ENCODE results near the gene WDFY3. TPM values are rescaled to one million over a fixed set of nuclear protein-coding genes. Genes with fewer than 3 reads are reported as not detected.
"Not testable (repeated sequence)": the region's sequence is repeated elsewhere in the genome, so short reads cannot be mapped to it uniquely, and the experiment has no call there.

Gene WDFY3
- total and polyA plus RNA-seq, 2 donors (not counting 1 experiment from before 2014, with no cell fraction given) = 0.05 to 0.36 TPM

GRCh38 chr4:84683064-84683850 is 283.2 kb downstream of the WDFY3 start:
- Histone ChIP-seq H2AFZ (ENCODE audit: insufficient read depth, low read depth, low read length, poor library complexity, severe bottlenecking) (no peak overlapping the region), H3K36me3 (replicated peaks in 1 of 2; ENCODE audit: control extremely low read depth in 1 of 2, control insufficient read depth in 1 of 2, extremely low read depth in 1 of 2, insufficient read depth in 2 of 2, low read length in 1 of 2) (no peaks in the 10 kb centered on the region), H3K9me3 (ENCODE audit: control extremely low read depth in 1 of 3, control insufficient read depth in 2 of 3, insufficient read depth in 1 of 3, low read length in 2 of 3) (no peaks in the 10 kb centered on the region), H3K79me2 (ENCODE audit: control insufficient read depth, insufficient read depth, low read length) (no peaks in the 10 kb centered on the region), H3K4me3 (ENCODE audit: control extremely low read depth in 1 of 5, extremely low read depth in 1 of 5, insufficient read depth in 1 of 5, low read depth in 2 of 5, low read length in 4 of 5) (no peak overlapping the region), H3K4me2 (replicated peaks; ENCODE audit: low read depth, low read length, poor library complexity, severe bottlenecking) (no peak overlapping the region), H4K20me1 (ENCODE audit: control insufficient read depth, insufficient read depth, low read length, poor library complexity, severe bottlenecking) (no peaks in the 10 kb centered on the region), H3K9ac (ENCODE audit: low read length) (no peak overlapping the region), H3K27ac (ENCODE audit: low read length in 2 of 2) (no peak overlapping the region), H3K27me3 (replicated peaks in 1 of 4; ENCODE audit: control extremely low read depth in 1 of 4, control insufficient read depth in 3 of 4, insufficient read depth in 4 of 4, low read length in 3 of 4) (no peaks in the 10 kb centered on the region), H3K4me1 (ENCODE audit: control insufficient read depth in 2 of 2, insufficient read depth in 2 of 2, low read length in 2 of 2) (no peaks in the 10 kb centered on the region)
- ChIA-PET CTCF (no interaction called here), POLR2A (no interaction called here)
- intact Hi-C loops (cut with micrococcal nuclease) = no loop called here
- DNase-seq (no peak), ATAC-seq (ENCODE audit: low read depth) (no peak)
- 93% methylated on average over 2 of the region's 7 CpGs for WGBS (ENCODE audit: insufficient coverage)
- no peak overlapping the region for H3K4me3 Mint-ChIP-seq
- no peaks in the 10 kb centered on the region for H3K27me3 Mint-ChIP-seq
- H3K27ac Mint-ChIP-seq = no peak overlapping the region
- no peaks in the 10 kb centered on the region for H3K9me3 Mint-ChIP-seq (ENCODE audit: insufficient read depth)
- TF ChIP-seq, protein P1, sequence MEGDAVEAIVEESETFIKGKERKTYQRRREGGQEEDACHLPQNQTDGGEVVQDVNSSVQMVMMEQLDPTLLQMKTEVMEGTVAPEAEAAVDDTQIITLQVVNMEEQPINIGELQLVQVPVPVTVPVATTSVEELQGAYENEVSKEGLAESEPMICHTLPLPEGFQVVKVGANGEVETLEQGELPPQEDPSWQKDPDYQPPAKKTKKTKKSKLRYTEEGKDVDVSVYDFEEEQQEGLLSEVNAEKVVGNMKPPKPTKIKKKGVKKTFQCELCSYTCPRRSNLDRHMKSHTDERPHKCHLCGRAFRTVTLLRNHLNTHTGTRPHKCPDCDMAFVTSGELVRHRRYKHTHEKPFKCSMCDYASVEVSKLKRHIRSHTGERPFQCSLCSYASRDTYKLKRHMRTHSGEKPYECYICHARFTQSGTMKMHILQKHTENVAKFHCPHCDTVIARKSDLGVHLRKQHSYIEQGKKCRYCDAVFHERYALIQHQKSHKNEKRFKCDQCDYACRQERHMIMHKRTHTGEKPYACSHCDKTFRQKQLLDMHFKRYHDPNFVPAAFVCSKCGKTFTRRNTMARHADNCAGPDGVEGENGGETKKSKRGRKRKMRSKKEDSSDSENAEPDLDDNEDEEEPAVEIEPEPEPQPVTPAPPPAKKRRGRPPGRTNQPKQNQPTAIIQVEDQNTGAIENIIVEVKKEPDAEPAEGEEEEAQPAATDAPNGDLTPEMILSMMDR (IDR thresholded peaks at IDR 0.05) = no peak
- TF ChIP-seq EZH2 (IDR thresholded peaks at IDR 0.05; ENCODE audit: borderline replicate concordance, insufficient read depth, low read depth, low read length, poor library complexity, severe bottlenecking) = no peak
- no peaks in the 10 kb centered on the region for H3K4me1 Mint-ChIP-seq

DNA sequence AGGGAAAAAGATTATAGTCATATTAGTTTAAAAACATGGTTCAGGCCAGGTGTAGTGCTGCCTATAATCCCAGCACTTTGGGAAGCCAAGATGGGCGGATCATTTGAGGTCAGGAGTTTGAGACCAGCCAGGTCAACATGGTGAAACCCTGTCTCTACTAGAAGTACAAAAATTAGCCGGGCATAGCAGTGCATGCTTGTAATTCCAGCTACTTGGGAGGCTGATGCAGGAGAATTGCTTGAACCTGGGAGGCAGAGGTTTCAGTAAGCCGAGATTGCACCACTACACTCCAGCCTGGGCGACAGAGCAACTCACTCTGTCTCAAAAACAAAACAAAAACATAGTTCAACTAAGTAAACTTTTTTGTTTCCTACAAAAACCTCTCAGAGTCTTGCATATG is 283.8 kb downstream of the WDFY3 start:
- H3K27me3 Mint-ChIP-seq; H3K4me1 Mint-ChIP-seq; H3K9ac ChIP-seq (ENCODE audit: low read length); H3K79me2 ChIP-seq (ENCODE audit: control insufficient read depth, insufficient read depth, low read length); H3K4me1 ChIP-seq (ENCODE audit: control insufficient read depth in 2 of 2, insufficient read depth in 2 of 2, low read length in 2 of 2); H3K4me3 ChIP-seq (ENCODE audit: control extremely low read depth in 1 of 5, extremely low read depth in 1 of 5, insufficient read depth in 1 of 5, low read depth in 2 of 5, low read length in 4 of 5); CTCF ChIA-PET; H3K27me3 ChIP-seq (replicated peaks in 1 of 4; ENCODE audit: control extremely low read depth in 1 of 4, control insufficient read depth in 3 of 4, insufficient read depth in 4 of 4, low read length in 3 of 4); H3K36me3 ChIP-seq (replicated peaks in 1 of 2; ENCODE audit: control extremely low read depth in 1 of 2, control insufficient read depth in 1 of 2, extremely low read depth in 1 of 2, insufficient read depth in 2 of 2, low read length in 1 of 2); H3K4me2 ChIP-seq (replicated peaks; ENCODE audit: low read depth, low read length, poor library complexity, severe bottlenecking); H4K20me1 ChIP-seq (ENCODE audit: control insufficient read depth, insufficient read depth, low read length, poor library complexity, severe bottlenecking); ATAC-seq (ENCODE audit: low read depth); H3K27ac ChIP-seq (ENCODE audit: low read length in 2 of 2); H3K9me3 ChIP-seq (ENCODE audit: control extremely low read depth in 1 of 3, control insufficient read depth in 2 of 3, insufficient read depth in 1 of 3, low read length in 2 of 3); DNase-seq; intact Hi-C loops (cut with micrococcal nuclease); H3K9me3 Mint-ChIP-seq (ENCODE audit: insufficient read depth); H3K4me3 Mint-ChIP-seq; H2AFZ ChIP-seq (ENCODE audit: insufficient read depth, low read depth, low read length, poor library complexity, severe bottlenecking); POLR2A ChIA-PET; H3K27ac Mint-ChIP-seq: not testable (repeated sequence)
- WGBS (ENCODE audit: insufficient coverage) = 87% methylated on average over 4 of the region's 4 CpGs

All from B cell (primary cell).